H1 (cell line): ENCODE measurements around the gene PROKR1. TPM values are rescaled to one million over a fixed set of nuclear protein-coding genes. Genes with fewer than 3 reads are reported as not detected.

Experiments
- CTCF ChIA-PET: fragments of 300-600 bp; sonication (Branson Sonifier 250); formaldehyde crosslinking; loops from one replicate; lab custom pipeline; 2021; ENCODE audit not compliant: partially characterized antibody; lab: Charles Lee
- POLR2A ChIA-PET: fragments of 300-600 bp; sonication (Branson Sonifier 250); formaldehyde crosslinking; loops from one replicate; lab custom pipeline; 2021; ENCODE audit warnings: inconsistent platforms; ENCODE audit not compliant: partially characterized antibody; lab: Charles Lee
- DNase-seq, 2 experiments: peaks; one replicate each; pipeline versions ENCODE4 v3.0.0 to v3.0.0-alpha.2; 2010 to 2022; ENCODE audit warnings: low spot score in 2 of 2, low read depth in 1 of 2, mixed read lengths in 1 of 2
- FAIRE-seq: peaks from 2 replicates; lab custom pipeline; 2011; peaks lifted over from hg19 to GRCh38; lab: Jason Lieb, UNC
- H2AFZ ChIP-seq: 2 replicates; pipeline ENCODE4 v1.8.1; 2012; ENCODE audit warnings: low read length, inconsistent platforms
- H2AK5ac ChIP-seq: 2 replicates; pipeline ENCODE4 v1.6.1; 2013; ENCODE audit warnings: low read depth, low read length
- H2BK120ac ChIP-seq: replicated peaks from 2 replicates; pipeline ENCODE3; 2013; ENCODE audit warnings: low read depth, low read length, inconsistent platforms
- H2BK12ac ChIP-seq: 2 replicates; pipeline ENCODE4 v1.6.1; 2013; ENCODE audit warnings: low read depth, low read length
- H2BK15ac ChIP-seq: 2 replicates; pipeline ENCODE4 v1.6.1; 2013; ENCODE audit warnings: low read length
- H2BK20ac ChIP-seq: 2 replicates; pipeline ENCODE4 v1.6.1; 2013; ENCODE audit warnings: low read length
- H2BK5ac ChIP-seq: 2 replicates; pipeline ENCODE4 v1.6.1; 2013; ENCODE audit warnings: low read depth, low read length
- H3K14ac ChIP-seq: 2 replicates; pipeline ENCODE4 v1.6.1; 2013; ENCODE audit warnings: inconsistent platforms; ENCODE audit not compliant: insufficient read length
- H3K18ac ChIP-seq: 2 replicates; pipeline ENCODE4 v1.6.1; 2013; ENCODE audit warnings: low read length; ENCODE audit errors: extremely low read depth
- H3K23ac ChIP-seq: 2 replicates; pipeline ENCODE4 v1.6.1; 2013; ENCODE audit warnings: inconsistent platforms; ENCODE audit not compliant: insufficient read length
- H3K23me2 ChIP-seq: 2 replicates; pipeline ENCODE4 v1.6.1; 2013; ENCODE audit warnings: low read depth, low read length
- H3K27ac ChIP-seq: 2 replicates; pipeline ENCODE4 v1.6.1; 2011; ENCODE audit warnings: low read depth, low read length, inconsistent platforms
- H3K27me3 ChIP-seq, 4 experiments: replicated peaks in 1 of 4; 1 replicate in 1 of 4; 2 replicates in 3 of 4; pipeline versions ENCODE4 v1.6.1 to v1.8.1; 2011 to 2013; ENCODE audit warnings: low read length in 3 of 4, mild to moderate bottlenecking in 3 of 4, inconsistent platforms in 2 of 4, mixed read lengths in 2 of 4, moderate library complexity in 1 of 4; ENCODE audit not compliant: control insufficient read depth in 3 of 4, insufficient read depth in 3 of 4; ENCODE audit errors: extremely low read depth in 1 of 4
- H3K36me3 ChIP-seq, 4 experiments: 2 replicates each; pipeline versions ENCODE4 v1.6.1 to v1.8.1; 2011 to 2013; ENCODE audit warnings: mild to moderate bottlenecking in 4 of 4, low read length in 3 of 4, moderate library complexity in 2 of 4, control low read depth in 1 of 4, inconsistent platforms in 1 of 4; ENCODE audit not compliant: insufficient read depth in 4 of 4, control insufficient read depth in 2 of 4
- H3K4ac ChIP-seq: replicated peaks from 2 replicates; pipeline ENCODE3; 2013; ENCODE audit warnings: low read length, low read depth, mixed read lengths, inconsistent platforms; ENCODE audit not compliant: insufficient read length
- H3K4me1 ChIP-seq, 4 experiments: replicated peaks in 1 of 4; 1 replicate in 1 of 4; 2 replicates in 3 of 4; pipeline versions ENCODE4 v1.6.1 to v1.8.1; 2011 to 2013; ENCODE audit warnings: low read length in 3 of 4, inconsistent platforms in 2 of 4, mixed read lengths in 1 of 4; ENCODE audit not compliant: insufficient read depth in 4 of 4, control insufficient read depth in 3 of 4
- H3K4me2 ChIP-seq, 2 experiments: 2 replicates each; pipeline versions ENCODE4 v1.6.1 to v1.8.1; 2011 to 2013; ENCODE audit warnings: low read depth in 2 of 2, low read length in 2 of 2, control low read depth in 1 of 2, inconsistent platforms in 1 of 2, mild to moderate bottlenecking in 1 of 2; ENCODE audit not compliant: insufficient read depth in 1 of 2
- H3K4me3 ChIP-seq, 4 experiments: fragments of 200-600, 300-600 bp in 1 of 4; sonication (generic), shearing (Covaris generic), sonication (Bioruptor Twin) in 1 of 4; 2 replicates each; pipeline versions ENCODE4 v1.5.1 to v1.8.1; 2011 to 2016; ENCODE audit warnings: low read length in 4 of 4, low read depth in 3 of 4, control low read depth in 2 of 4, inconsistent platforms in 2 of 4, mild to moderate bottlenecking in 2 of 4, mixed read lengths in 1 of 4, moderate library complexity in 1 of 4; ENCODE audit not compliant: insufficient read depth in 2 of 4; ENCODE audit errors: extremely low read depth in 1 of 4
- H3K56ac ChIP-seq: replicated peaks from 2 replicates; pipeline ENCODE3; 2013; ENCODE audit warnings: low read depth, mild to moderate bottlenecking, mixed read lengths, low read length, inconsistent platforms; ENCODE audit not compliant: insufficient read length
- H3K79me1 ChIP-seq: 2 replicates; pipeline ENCODE4 v1.6.1; 2013; ENCODE audit warnings: low read depth, low read length, control low read depth
- H3K79me2 ChIP-seq, 2 experiments: 2 replicates each; pipeline versions ENCODE4 v1.6.1 to v1.8.1; 2012 to 2013; ENCODE audit warnings: low read length in 2 of 2, mild to moderate bottlenecking in 2 of 2, inconsistent platforms in 1 of 2; ENCODE audit not compliant: insufficient read depth in 2 of 2, control insufficient read depth in 1 of 2
- H3K9ac ChIP-seq, 4 experiments: replicated peaks in 1 of 4; 1 replicate in 1 of 4; 2 replicates in 3 of 4; pipeline versions ENCODE4 v1.6.1 to v1.8.1; 2011 to 2013; ENCODE audit warnings: low read depth in 3 of 4, low read length in 3 of 4, control low read depth in 2 of 4, mild to moderate bottlenecking in 2 of 4, moderate library complexity in 2 of 4, inconsistent platforms in 1 of 4; ENCODE audit errors: extremely low read depth in 1 of 4
- H3K9me3 ChIP-seq, 2 experiments: 2 replicates each; pipeline versions ENCODE4 v1.6.1 to v1.8.1; 2012 to 2013; ENCODE audit warnings: mild to moderate bottlenecking in 2 of 2, moderate library complexity in 2 of 2, control low read depth in 1 of 2, inconsistent platforms in 1 of 2, low read depth in 1 of 2, low read length in 1 of 2, mixed read lengths in 1 of 2; ENCODE audit not compliant: insufficient read depth in 2 of 2
- H4K20me1 ChIP-seq, 2 experiments: replicated peaks in 1 of 2; 2 replicates each; pipeline versions ENCODE3 to v1.8.1; 2011 to 2013; ENCODE audit warnings: inconsistent platforms in 2 of 2, low read length in 2 of 2, mild to moderate bottlenecking in 1 of 2; ENCODE audit not compliant: insufficient read depth in 2 of 2, control insufficient read depth in 1 of 2
- H4K5ac ChIP-seq: 2 replicates; pipeline ENCODE4 v1.6.1; 2013; ENCODE audit warnings: low read length, low read depth, mixed read lengths, inconsistent platforms; ENCODE audit not compliant: insufficient read length
- H4K8ac ChIP-seq: 2 replicates; pipeline ENCODE4 v1.8.0; 2013; ENCODE audit warnings: mild to moderate bottlenecking, moderate library complexity, low read length, inconsistent platforms; ENCODE audit not compliant: insufficient read depth; ENCODE audit errors: extremely low read depth
- H4K91ac ChIP-seq: replicated peaks from 2 replicates; pipeline ENCODE3; 2013; ENCODE audit warnings: low read length, mixed read lengths, inconsistent platforms; ENCODE audit not compliant: insufficient read length
- BCL11A ChIP-seq, 2 experiments: IDR thresholded peaks; one replicate each; pipeline ENCODE4 v1.6.1; 2011; ENCODE audit warnings: low read depth in 2 of 2, low read length in 2 of 2, mild to moderate bottlenecking in 2 of 2
- JUND ChIP-seq: IDR thresholded peaks from 2 replicates; pipeline ENCODE4 v1.6.1; 2011; ENCODE audit warnings: mild to moderate bottlenecking, improper control_type of control experiment, low read length
- NRF1 ChIP-seq: IDR thresholded peaks from 2 replicates; pipeline ENCODE4 v1.6.1; 2011; ENCODE audit warnings: mild to moderate bottlenecking, low read depth, low read length, improper control_type of control experiment
- POLR2AphosphoS5 ChIP-seq: IDR thresholded peaks from 2 replicates; pipeline ENCODE4 v1.6.1; 2011; ENCODE audit warnings: low read depth, low read length
- SAP30 ChIP-seq: fragments of 300-600 bp; sonication (generic); IDR thresholded peaks from 2 replicates; pipeline ENCODE4 v1.7.1; 2012; ENCODE audit warnings: low read length, moderate library complexity, mild to moderate bottlenecking, inconsistent platforms; ENCODE audit not compliant: insufficient read depth, insufficient replicate concordance
- YY1 ChIP-seq: IDR thresholded peaks from 2 replicates; pipeline ENCODE4 v1.6.1; 2011; ENCODE audit warnings: low read depth, mild to moderate bottlenecking, low read length
- WGBS, 2 experiments: shearing (Covaris generic) in 1 of 2; methylation state at CpG; one replicate each; pipeline versions ENCODE4 v1.1.6 to v1.1.7; 2013 to 2015; ENCODE audit warnings: low lambda C conversion rate in 2 of 2, mixed read lengths in 2 of 2, inconsistent platforms in 1 of 2, low coverage in 1 of 2, missing lambda C conversion rate in 1 of 2; ENCODE audit not compliant: insufficient replicate concordance in 2 of 2, insufficient coverage in 1 of 2, insufficient read length in 1 of 2; ENCODE audit errors: extremely low coverage in 1 of 2, missing lambda C conversion rate in 1 of 2; 5-methylcytosine and 5-hydroxymethylcytosine counted together
- long read RNA-seq, 2 experiments: library from RNA in 1 of 2; library from capped mRNA in 1 of 2; stranded (forward); transcript quantifications; one replicate each; pipeline ENCODE4 v2.0.0, GENCODE V29; 2021; ENCODE audit warnings: inconsistent platforms in 1 of 2
- polyA minus RNA-seq, 3 experiments: library from RNA; depleted of rRNA, polyadenylated mRNA; stranded (reverse); fragments of >200 nt; gene quantifications; 1 replicate in 2 of 3; 2 replicates in 1 of 3; pipeline ENCODE4 v1.2.3, GENCODE V29; 2011
- polyA plus RNA-seq, 7 experiments: library from polyadenylated mRNA; depleted of rRNA in 3 of 7; stranded (reverse) in 5 of 7; unstranded in 2 of 7; fragments of >200 nt in 5 of 7; fragments of 200-250 nt in 2 of 7; gene quantifications; 1 replicate in 5 of 7; 2 replicates in 1 of 7; 4 replicates in 1 of 7; pipeline versions ENCODE4 v1.2.1 to v1.2.3, GENCODE V29; 2011 to 2013; ENCODE audit warnings: missing spikeins in 2 of 7, mixed read lengths in 2 of 7
- total RNA-seq: library from RNA; stranded (reverse); fragmentation: NEBNext Ultra II Directional; extraction: Animal tissue kit (Norgen Biotek cat#: 25700); gene quantifications from 2 replicates; pipeline ENCODE4 v1.2.1, GENCODE V29; 2021

Gene PROKR1
- 3.9 and 4.0 TPM in 2 replicates for total RNA-seq
- polyA plus RNA-seq (2011; rRNA removed): 1.3 and 1.8 TPM in 2 replicates
- 1.5 TPM for polyA plus RNA-seq (2011; cell fraction: cytosol; rRNA removed)
- 1.4 TPM for polyA plus RNA-seq (2011; cell fraction: nucleus; rRNA removed)
- polyA plus RNA-seq (2012, experiment 1 of 2): 2.7 to 3.2 TPM (median 2.9 TPM) in 4 replicates
- 0.91 TPM for polyA plus RNA-seq (2012, experiment 2 of 2)
- 2.4 TPM for polyA plus RNA-seq (2013, experiment 1 of 2)
- polyA plus RNA-seq (2013, experiment 2 of 2): 2.0 TPM
- 6.1 and 8.9 TPM in 2 replicates for polyA minus RNA-seq (2011; rRNA and poly(A)+ RNA removed)
- polyA minus RNA-seq (2011; cell fraction: cytosol; rRNA and poly(A)+ RNA removed): 2.9 TPM
- 2.9 TPM for polyA minus RNA-seq (2011; cell fraction: nucleus; rRNA and poly(A)+ RNA removed)
- long read RNA-seq, experiment 1, full-length matches to known transcripts: 1 of 2 reads
- long read RNA-seq, experiment 1, partial matches to known transcripts: 0 of 2 reads
- long read RNA-seq, experiment 1, other reads (novel, unspliced or antisense): 1 of 2 reads
- long read RNA-seq, experiment 2: 0 reads

- Histone ChIP-seq H2AK5ac (no peak within 1 kb of the TSS), H3K4me2 (peak within 1 kb of the TSS; percentile 78 to 95), H4K8ac (peak within 1 kb of the TSS; percentile 62), H3K4me3 (peak within 1 kb of the TSS; percentile 53 to 91 (median 73)), H2BK15ac (0 out of 2 replicates have a peak within 1 kb of the TSS, but pooled peaks have one; percentile 14), H3K27me3 (peaks cover 2 to 29% (median 16%) of the 10 kb centered on the region in 4 experiments), H3K9ac (peak within 1 kb of the TSS in 3 of 4 experiments; percentile 31 to 84 (median 56); a peak in 6 of 7 replicates), H2BK20ac (no peak within 1 kb of the TSS), H4K20me1 (peaks cover 0 to 2% of the 10 kb centered on the region in 2 experiments), H2AFZ (peak within 1 kb of the TSS; percentile 93), H2BK5ac (no peak within 1 kb of the TSS; the same call in 1 of the 2 replicates), H3K56ac (no peak within 1 kb of the TSS), H3K79me2 (no peaks in the 10 kb centered on the region), H3K9me3 (0 out of 4 replicates have a peak, but pooled peaks cover 0 to 3% of the 10 kb centered on the region in 2 experiments), H3K23ac (no peak within 1 kb of the TSS), H3K4ac (no peak within 1 kb of the TSS), H3K23me2 (no peaks in the 10 kb centered on the region; the same call in 1 of the 2 replicates), H3K18ac (no peak within 1 kb of the TSS), H3K4me1 (peaks cover 0 to 5% (median 2%) of the 10 kb centered on the region in 4 experiments; a peak in 5 of 7 replicates), H3K27ac (no peak within 1 kb of the TSS), H3K14ac (no peak within 1 kb of the TSS), H2BK120ac (no peak within 1 kb of the TSS), H2BK12ac (no peak within 1 kb of the TSS), H3K36me3 (no peaks in the 10 kb centered on the region; a peak in 1 of 8 replicates), H4K91ac (no peak within 1 kb of the TSS), H4K5ac (no peak within 1 kb of the TSS), H3K79me1 (no peaks in the 10 kb centered on the region)
- FAIRE-seq (no peak), DNase-seq (peak in 1 of 2 experiments; percentile 83)
- POLR2A ChIA-PET: interaction anchor here (0.6 to 1.7 kb wide), 5 partner anchors 8 to 176 kb away, joined by 3 to 8 read pairs (median 4); partner anchors contain the start of genes APLF and FBXO48
- 1% methylated on average over 65 of the region's 86 CpGs; no CpG with 5 or more reads in 1 of the 2 experiments for WGBS, 2 experiments
- CTCF ChIA-PET: interaction anchor here (0.7 to 2.8 kb wide), 5 partner anchors 9 to 283 kb away, joined by 3 to 12 read pairs (median 3); no protein-coding TSS in a partner anchor
- TF ChIP-seq YY1: no peak
- TF ChIP-seq SAP30: no peak
- no peak for TF ChIP-seq JUND
- no peak for TF ChIP-seq NRF1
- TF ChIP-seq BCL11A (IDR thresholded peaks at IDR 0.05; ENCODE audit: low read depth in 2 of 2, low read length in 2 of 2): no peak
- TF ChIP-seq POLR2AphosphoS5: peak; percentile 21; the same call in 1 of the 2 replicates
Measured at GRCh38 chr2:68643011-68643873, at the start of gene PROKR1. Gene PROKR1 (plus strand): TSS chr2:68643579. CDS start chr2:68645822, 2,243 bp downstream.
